Hematopoietic multipotent progenitor cell treated with erythropoietin and hydrocortisone succinate and interleukin-3 and kit ligand, for 4 days (in vitro differentiated cells): ENCODE measurements around the gene YPEL3.
A peak's percentile ranks its signal among the peaks of the same experiment; 100 is the strongest.

ENCODE experiments used
- DNase-seq: peaks from one replicate; pipeline ENCODE4 v3.0.0-alpha.2; 2015

Gene YPEL3

GRCh38 chr16:30088832-30089624 is 7.0 kb downstream of the YPEL3 start:
- DNase-seq: no peak

DNA sequence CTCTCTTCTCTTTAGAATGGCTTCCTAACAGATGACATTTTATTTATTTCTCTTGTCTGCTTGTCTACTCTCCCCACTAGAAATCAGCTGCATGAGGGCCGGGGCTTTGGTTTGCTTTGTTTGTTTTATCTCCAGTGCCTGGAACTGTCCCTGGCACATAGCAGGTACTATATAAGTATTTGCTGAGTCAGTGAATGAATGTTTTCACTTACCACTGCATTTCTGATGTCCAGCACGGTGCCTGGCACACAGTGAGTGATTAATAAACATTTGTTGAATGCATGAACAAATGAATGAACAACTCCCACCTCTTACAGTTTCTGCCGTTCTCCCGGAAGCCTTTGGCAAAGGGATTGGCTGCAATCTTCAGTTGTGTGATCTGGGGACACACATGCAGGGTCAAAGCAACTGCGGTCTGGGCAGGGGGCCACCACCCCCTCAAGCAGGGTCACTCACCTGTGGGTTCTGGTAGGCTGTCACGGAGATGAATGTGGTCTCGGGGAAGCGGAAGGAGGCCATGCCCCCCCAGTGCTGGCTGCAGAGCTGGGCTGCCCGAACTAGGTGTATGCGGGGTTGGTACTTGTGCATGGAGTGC is 7.7 kb downstream of the YPEL3 start:
- DNase-seq: no peak

GRCh38 chr16:30087181-30087898 is 8.7 kb downstream of the YPEL3 start:
- peak; percentile 55 for DNase-seq

DNA sequence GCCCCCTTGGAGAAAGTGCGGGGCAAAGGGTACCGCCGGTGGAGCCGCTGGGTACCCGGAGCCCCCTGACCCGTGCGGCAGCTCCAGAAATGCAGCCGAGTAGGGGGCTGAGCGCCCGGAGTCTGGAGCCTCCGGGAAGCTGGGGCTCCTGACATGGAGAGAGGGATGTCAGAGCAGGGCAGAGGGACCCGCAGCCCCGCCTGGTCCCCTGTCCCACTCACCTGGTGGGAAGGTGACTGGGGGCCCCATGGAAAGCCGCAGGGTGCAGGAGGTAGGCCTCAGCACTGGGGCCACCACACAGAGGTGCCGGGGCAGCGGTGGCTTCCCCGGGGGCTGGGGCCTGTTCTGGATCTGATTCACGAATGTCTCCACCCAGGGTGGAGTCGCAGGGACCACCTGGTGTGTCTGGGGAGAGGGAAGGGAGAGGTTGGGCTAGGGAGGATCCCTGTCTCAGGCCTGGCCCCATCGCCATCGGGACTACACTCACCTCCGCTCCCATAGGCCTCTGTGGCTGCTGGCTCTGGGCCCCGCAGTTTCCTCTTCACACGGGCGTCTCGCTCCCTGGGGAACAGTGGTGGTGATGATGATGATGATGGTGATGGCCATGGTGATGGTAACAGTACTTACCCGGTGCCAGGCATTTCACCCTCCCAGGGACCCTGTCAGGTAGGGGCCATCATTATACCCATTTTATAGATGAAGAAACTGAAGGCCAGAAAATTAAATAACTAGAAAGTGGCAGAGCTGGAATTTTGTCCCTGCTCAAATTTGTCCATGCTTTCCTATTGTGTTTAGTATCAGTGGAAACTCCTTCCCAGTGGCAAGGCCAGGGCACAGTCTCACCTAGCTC is 9.5 kb downstream of the YPEL3 start:
- no peak for DNase-seq

- DNase-seq: no peak
These were observed 10.2 kb downstream of the YPEL3 start for GRCh38 chr16:30085820-30086219.

GRCh38 chr16:30085247-30085646 is 10.8 kb downstream of the YPEL3 start:
- no peak for DNase-seq

- no peak for DNase-seq
These were observed 11.2 kb downstream of the YPEL3 start for GRCh38 chr16:30084816-30085159.

DNA sequence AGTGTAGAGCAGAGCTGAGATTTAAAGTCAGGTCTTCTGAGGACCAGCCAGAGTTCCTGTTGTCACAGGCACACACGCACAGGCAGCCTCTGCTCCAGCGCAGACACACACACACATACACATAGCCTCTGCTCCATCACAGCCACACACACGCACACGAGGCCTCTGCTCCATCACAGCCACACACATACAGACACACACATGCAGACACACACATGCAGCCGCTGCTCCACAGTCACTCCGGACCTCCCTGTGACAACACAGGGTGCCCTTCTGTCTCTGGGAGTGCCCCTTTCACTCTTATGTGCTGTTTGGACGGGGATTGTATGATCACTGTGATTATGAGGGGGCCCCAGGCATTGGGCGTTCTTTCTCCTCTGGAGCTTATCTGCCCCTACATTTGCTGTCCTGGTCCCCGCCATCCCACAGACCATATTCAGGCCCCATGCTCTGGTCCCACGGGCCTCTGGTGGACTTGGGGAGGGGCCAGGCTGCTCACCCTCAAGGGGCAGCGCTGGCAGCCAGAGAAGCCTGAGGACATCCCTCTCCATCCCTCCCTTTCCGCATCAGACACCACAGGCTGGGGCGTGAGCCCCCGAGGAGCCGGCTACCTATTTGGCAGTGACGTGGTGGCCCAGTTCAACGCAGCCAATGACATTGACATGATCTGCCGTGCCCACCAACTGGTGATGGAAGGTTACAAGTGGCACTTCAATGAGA is 11.8 kb downstream of the YPEL3 start:
- DNase-seq: no peak

DNA sequence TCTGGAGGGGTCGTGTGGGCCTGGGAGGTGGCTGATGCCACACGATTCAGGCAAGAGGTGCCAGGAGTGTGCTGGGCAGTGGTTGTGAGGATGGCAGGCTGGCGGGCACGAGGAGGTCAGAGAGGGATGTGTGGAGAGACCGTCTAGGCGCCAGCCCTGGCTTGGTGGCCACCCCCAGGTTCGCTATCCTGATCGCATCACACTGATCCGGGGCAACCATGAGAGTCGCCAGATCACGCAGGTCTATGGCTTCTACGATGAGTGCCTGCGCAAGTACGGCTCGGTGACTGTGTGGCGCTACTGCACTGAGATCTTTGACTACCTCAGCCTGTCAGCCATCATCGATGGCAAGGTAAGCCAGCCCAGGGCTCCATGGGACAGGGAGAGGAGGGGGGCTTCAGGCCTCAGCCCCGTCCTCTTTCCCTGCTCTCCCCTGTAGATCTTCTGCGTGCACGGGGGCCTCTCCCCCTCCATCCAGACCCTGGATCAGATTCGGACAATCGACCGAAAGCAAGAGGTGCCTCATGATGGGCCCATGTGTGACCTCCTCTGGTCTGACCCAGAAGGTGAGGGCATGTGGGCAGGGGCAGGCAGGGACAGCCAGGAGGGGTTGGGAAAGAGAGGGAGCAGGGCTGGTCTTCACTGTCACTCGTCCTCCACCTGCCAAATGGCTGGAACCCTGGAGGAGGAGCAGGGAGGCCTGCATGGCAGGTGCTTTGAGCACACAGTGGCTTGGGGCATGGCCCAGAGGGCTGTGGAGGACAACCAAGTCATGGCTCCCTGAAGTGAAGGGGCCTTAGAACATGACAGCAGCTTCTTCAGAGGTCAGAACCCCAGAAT is 12.6 kb downstream of the YPEL3 start:
- no peak for DNase-seq

GRCh38 chr16:30082545-30083090 is 13.4 kb downstream of the YPEL3 start:
- no peak for DNase-seq

- no peak for DNase-seq
These were observed 16.5 kb downstream of the YPEL3 start for GRCh38 chr16:30079480-30079879.

GRCh38 chr16:30078744-30079143 is 17.3 kb downstream of the YPEL3 start:
- no peak for DNase-seq

DNA sequence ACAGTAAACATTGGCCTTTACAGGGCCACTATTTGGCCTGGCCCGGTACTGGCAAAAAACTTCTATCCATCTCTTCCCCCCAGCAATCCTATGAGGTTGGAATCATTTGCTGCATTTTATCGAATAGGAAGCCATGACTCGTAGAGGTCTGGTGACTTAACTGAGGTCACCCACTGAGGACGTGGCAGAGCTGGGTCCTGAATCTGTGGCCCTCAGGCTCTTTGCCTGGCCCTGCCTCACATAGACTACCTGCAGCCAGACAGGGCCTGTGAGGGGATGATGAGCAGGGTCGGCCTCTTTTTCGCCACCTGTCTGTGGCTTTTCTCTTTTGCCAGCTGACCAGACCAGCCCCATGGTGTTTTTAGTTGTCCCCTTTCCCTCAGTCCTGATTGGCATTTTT is 18.4 kb downstream of the YPEL3 start:
- no peak for DNase-seq

DNA sequence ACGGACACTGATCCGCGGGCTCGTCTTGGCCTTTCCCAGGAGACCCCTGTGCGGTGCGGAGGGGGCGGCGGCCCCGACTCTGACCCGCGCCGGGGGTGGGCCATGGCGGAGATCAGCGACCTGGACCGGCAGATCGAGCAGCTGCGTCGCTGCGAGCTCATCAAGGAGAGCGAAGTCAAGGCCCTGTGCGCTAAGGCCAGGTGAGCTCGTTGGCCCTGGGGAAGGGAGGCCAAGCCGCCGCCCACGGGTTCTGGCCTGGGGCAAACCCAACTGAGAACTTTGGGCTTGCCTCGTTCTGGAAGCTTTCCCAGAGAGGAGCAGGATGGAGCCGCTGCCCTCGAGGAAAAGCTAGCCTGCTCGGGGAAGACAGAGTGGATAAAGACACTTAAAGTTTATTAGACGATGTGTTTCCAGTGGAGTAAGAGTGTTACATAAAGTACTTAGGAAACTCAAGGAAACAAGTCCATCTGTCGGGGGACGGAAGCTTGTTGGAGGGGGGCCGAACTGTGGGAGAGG is 19.7 kb downstream of the YPEL3 start:
- peak; percentile 34 for DNase-seq

DNA sequence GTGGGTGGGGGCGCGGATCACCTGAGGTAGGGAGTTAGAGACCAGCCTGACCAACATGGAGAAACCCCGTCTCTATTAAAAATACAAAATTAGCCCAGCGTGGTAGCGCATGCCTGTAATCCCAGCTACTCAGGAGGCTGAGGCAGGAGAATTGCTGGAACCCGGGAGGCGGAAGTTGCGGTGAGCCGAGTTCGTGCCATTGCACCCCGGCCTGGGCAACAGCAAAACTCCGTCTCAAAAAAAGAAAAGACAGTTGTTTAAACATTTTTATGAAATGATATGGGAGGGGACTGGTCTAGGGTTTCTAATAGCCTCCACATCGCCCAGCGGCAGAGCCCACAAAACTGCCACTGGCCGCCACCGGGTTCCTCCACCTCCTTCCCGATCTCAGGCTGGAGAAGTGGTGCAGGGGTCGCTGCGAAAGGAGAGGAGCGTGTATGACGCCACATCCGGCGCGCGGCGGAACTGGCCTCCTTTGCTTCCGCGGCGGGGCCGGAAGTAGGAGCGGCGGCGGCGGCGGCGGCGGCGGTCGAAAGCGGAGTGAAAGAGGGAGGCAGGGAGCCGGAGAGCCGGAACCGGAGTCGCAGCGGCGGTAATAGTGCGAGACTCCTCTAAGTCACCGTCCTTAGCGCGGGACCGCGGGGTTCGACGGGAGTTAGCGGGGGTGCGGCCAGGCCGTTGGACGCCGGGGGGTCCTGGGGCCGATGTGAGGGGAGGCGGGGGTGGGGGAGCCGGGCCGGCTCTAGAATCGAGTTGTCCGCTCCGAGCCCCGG is 20.3 kb downstream of the YPEL3 start, which contains the start of gene PPP4C:
Gene PPP4C, plus strand, starts transcription at position 492 of the 773 bp plus-strand sequence. CDS start 384 bp downstream, outside the sequence.
- DNase-seq: peak; percentile 97

DNA sequence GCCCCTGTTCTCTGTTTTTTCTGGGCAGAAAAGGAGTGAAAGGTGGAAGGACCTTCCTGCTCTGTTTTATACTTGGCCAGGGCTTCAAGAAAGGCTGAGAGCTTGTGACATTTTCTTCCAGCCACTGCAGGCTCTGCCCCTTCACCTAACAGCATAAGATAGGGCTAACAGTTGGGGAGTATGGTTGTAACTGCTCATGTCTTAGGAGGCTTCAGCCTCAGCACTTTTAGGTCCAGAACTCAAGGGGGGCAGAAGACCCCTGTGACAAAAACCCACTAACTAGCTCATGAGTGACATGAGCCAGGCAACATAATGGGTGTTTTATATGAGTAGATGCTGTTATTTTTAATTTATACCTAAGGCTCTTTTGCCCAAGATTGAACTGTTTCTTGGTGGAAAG is 25.5 kb downstream of the YPEL3 start:
- no peak for DNase-seq

DNA sequence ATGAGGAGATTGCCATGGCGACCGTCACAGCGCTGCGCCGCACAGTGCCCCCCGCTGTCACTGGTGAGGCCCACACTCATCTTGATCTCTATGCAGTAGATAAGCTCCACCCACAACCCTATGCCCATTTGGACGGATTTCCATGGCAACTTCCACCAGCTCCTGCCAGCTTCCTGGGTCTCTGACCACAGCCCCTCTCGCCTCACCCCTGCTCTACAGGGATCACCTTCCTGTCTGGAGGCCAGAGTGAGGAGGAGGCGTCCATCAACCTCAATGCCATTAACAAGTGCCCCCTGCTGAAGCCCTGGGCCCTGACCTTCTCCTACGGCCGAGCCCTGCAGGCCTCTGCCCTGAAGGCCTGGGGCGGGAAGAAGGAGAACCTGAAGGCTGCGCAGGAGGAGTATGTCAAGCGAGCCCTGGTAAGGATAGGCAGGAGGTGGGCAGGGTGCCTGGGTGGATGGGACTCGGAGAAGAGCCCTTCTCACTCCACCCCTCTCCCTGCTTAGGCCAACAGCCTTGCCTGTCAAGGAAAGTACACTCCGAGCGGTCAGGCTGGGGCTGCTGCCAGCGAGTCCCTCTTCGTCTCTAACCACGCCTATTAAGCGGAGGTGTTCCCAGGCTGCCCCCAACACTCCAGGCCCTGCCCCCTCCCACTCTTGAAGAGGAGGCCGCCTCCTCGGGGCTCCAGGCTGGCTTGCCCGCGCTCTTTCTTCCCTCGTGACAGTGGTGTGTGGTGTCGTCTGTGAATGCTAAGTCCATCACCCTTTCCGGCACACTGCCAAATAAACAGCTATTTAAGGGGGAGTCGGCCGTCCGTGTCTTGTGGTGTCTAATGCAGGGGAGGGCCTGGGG is 26.2 kb downstream of the YPEL3 start:
- peak; percentile 53 for DNase-seq

DNA sequence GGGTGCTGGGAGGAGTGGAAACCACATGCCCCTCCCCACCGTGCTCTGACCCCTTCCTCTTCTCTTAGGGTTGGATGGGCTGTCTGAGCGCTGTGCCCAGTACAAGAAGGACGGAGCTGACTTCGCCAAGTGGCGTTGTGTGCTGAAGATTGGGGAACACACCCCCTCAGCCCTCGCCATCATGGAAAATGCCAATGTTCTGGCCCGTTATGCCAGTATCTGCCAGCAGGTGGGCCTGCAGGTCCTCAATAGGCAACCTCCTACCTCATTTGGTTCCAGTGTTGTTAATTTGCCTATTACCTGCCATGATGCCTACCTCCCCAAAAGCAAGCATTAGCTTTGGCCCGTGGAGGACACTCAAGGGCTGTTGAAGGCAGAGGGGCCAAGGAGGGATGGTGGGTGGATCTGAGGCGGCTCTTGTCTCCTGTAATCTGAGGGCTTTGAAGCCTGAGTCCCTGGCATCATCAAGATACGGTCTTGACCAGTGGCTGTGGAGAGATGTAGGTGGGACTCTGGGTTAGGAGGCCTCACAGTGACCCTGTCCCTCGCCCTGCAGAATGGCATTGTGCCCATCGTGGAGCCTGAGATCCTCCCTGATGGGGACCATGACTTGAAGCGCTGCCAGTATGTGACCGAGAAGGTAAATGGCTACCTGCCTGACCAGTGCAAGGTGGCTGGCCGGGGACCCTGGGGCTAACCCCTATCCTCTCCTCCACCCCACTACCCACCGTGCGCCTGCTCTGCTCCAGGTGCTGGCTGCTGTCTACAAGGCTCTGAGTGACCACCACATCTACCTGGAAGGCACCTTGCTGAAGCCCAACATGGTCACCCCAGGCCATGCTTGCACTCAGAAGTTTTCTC is 27.0 kb downstream of the YPEL3 start:
- peak; percentile 79 for DNase-seq
